Neuron (in vitro differentiated cells): ENCODE measurements around the gene APOC3.

Source experiments
- H2AFZ ChIP-seq: one replicate; pipeline ENCODE4 v1.6.1; 2013; ENCODE audit warnings: low read depth, mild to moderate bottlenecking, inconsistent platforms, low read length, moderate library complexity
- H3K27me3 ChIP-seq: one replicate; pipeline ENCODE4 v1.6.1; 2013; ENCODE audit warnings: low read length; ENCODE audit not compliant: insufficient read depth
- H3K36me3 ChIP-seq: one replicate; pipeline ENCODE4 v1.6.1; 2013; ENCODE audit warnings: low read length; ENCODE audit not compliant: insufficient read depth
- H3K4me1 ChIP-seq: one replicate; pipeline ENCODE4 v1.6.1; 2013; ENCODE audit warnings: low read length; ENCODE audit not compliant: insufficient read depth
- H3K4me3 ChIP-seq: 2 replicates; pipeline ENCODE4 v1.5.1; 2013; ENCODE audit warnings: mild to moderate bottlenecking, low read length, moderate library complexity
- H3K9me3 ChIP-seq: one replicate; pipeline ENCODE4 v1.6.1; 2013; ENCODE audit warnings: low read length

The APOC3 gene

GRCh38 chr11:116837231-116838091 is 7.8 kb downstream of the APOC3 start, which contains the start of gene APOA1:
Gene APOA1, minus strand, starts transcription at chr11:116837622. Its CDS starts 235 bp downstream, at chr11:116837387.
- Histone ChIP-seq H3K36me3 (no peaks in the 10 kb centered on the region), H3K27me3 (no peaks in the 10 kb centered on the region), H2AFZ (no peak within 1 kb of the TSS), H3K9me3 (no peaks in the 10 kb centered on the region), H3K4me3 (no peak within 1 kb of the TSS), H3K4me1 (peaks cover 9% of the 10 kb centered on the region)

DNA sequence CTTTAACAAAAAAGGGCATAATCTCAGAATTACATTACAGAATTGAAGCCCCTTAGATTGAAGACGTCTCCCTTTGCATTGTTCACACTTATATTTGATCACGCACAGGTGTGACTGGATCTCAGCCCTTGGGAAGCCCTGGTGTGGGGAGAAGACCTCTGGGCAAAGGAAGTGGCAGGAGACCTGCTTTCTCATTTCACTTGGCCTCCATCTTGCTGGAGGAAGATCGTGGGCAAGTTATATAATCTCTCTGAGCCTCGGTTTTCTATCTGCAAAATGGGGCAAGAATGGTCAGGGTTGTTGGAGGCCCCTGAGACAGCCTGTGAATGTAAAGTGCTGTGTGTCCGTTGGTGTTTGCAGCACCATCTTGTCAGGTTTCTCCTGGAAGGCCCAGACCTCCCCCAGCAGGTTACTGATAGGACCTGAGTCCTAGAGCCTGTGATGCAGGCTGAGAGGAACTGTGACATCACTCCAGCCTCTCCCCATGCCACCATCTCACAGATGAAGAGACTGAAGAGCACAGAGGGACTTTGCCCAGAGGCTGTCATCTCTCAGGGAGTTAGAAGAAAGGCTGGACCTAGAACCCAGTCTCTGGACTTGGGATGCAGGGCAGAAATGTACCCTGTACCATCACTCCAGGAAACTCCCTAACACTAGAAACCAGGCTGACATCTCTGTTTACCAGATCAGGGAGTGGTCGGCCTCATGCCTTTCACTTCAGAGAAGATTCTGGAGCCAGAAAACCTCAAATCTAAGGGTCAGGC is 8.8 kb downstream of the APOC3 start:
- Histone ChIP-seq H3K9me3 (no peaks in the 10 kb centered on the region), H3K4me1 (peaks cover 9% of the 10 kb centered on the region), H3K27me3 (no peaks in the 10 kb centered on the region), H3K4me3 (no peak overlapping the region), H2AFZ (no peak overlapping the region), H3K36me3 (peaks cover 3% of the 10 kb centered on the region)

DNA sequence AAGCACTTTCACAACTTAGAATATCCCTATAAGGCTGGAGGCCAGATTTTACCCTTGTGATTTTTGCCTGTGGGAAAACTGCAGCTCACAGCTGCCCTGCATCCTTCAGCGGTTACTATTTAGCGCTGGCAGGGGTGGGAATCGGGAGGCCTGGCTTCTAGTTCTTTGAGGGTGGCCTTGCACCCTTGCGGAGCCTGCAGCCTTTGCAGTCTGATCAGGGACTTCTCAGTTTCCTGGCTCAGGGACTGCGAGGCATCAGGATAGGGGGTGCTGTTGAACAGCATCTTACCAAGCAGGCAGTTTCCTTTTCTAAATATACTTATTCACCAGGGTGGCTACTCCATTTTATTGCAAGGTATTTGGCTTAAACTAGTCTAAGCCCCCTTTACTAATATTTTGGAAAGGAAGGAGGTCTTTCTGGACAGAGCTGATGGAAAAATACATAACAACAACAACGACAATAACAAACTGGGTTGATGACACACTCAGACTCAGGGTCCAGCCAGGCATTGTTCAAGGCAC is 10.6 kb downstream of the APOC3 start:
- peaks cover 14% of the 10 kb centered on the region for H3K36me3 ChIP-seq
- no peaks in the 10 kb centered on the region for H3K9me3 ChIP-seq
- H2AFZ ChIP-seq = no peak overlapping the region
- H3K27me3 ChIP-seq = no peaks in the 10 kb centered on the region
- H3K4me1 ChIP-seq = peaks cover 9% of the 10 kb centered on the region
- H3K4me3 ChIP-seq = no peak overlapping the region

- Histone ChIP-seq H3K4me3 (no peak overlapping the region), H3K9me3 (no peaks in the 10 kb centered on the region), H3K4me1 (peaks cover 9% of the 10 kb centered on the region)
These were observed 11.1 kb downstream of the APOC3 start for GRCh38 chr11:116840746-116841296.

GRCh38 chr11:116842117-116842516 is 12.4 kb downstream of the APOC3 start:
- Histone ChIP-seq H3K27me3 (no peaks in the 10 kb centered on the region), H3K36me3 (peaks cover 33% of the 10 kb centered on the region), H3K4me1 (peaks cover 9% of the 10 kb centered on the region), H3K4me3 (no peak overlapping the region), H2AFZ (no peak overlapping the region), H3K9me3 (no peaks in the 10 kb centered on the region)

More at GRCh38 chr11:116840746-116841296, 11.1 kb downstream of the APOC3 start:
- Histone ChIP-seq H2AFZ (no peak overlapping the region), H3K36me3 (peaks cover 20% of the 10 kb centered on the region), H3K27me3 (no peaks in the 10 kb centered on the region)

- Histone ChIP-seq H3K4me3 (no peak overlapping the region), H3K9me3 (no peaks in the 10 kb centered on the region), H3K27me3 (no peaks in the 10 kb centered on the region), H3K4me1 (peaks cover 1% of the 10 kb centered on the region), H2AFZ (no peak overlapping the region), H3K36me3 (peaks cover 41% of the 10 kb centered on the region)
These were observed 13.2 kb downstream of the APOC3 start for GRCh38 chr11:116842909-116843308.

DNA sequence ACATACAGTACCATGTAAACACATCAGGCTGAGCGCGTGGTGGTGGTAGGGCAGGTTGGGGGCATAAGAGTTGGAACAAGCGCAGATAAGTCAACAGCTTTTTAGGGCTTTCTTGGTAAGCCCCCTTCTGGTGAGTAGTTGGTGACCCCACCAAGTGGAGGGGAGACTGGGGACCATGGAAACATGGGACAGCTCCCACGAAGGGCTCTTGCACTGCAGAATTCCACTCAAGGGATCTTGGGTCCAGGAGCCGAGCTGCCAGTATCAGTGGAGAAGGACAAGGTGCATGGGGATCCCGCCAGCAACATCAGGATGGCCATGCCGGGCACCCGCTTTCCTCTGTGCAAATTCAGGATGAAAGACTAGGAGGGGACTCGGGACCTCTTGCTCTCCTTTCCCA is 14.0 kb downstream of the APOC3 start:
- Histone ChIP-seq H3K27me3 (no peaks in the 10 kb centered on the region), H3K9me3 (no peaks in the 10 kb centered on the region), H3K36me3 (peaks cover 43% of the 10 kb centered on the region), H3K4me3 (no peak overlapping the region), H2AFZ (no peak overlapping the region), H3K4me1 (no peaks in the 10 kb centered on the region)

- no peaks in the 10 kb centered on the region for H3K4me1 ChIP-seq
These were observed 15.0 kb downstream of the APOC3 start for GRCh38 chr11:116844722-116845121.

DNA sequence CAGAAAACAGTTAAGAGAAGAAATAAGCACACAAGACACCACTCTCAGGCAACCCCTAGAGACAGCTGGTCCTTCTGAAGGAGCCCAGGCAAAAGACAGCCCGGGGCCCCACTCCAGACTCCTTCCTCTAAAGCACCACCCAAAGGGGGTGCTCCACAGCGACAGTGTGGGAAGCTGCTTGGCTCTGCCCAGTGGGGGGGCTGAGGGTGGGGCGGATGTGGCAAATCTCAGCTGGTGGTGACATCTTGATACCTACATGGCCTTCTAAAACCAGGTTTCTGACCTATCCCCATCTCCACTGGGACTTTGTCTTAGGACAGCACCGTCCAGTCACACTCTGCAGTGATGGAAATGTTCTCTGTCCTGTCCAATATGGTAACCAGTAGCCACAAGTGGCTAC is 17.9 kb downstream of the APOC3 start:
- no peak overlapping the region for H3K4me3 ChIP-seq
- H3K36me3 ChIP-seq = peaks cover 57% of the 10 kb centered on the region
- no peak overlapping the region for H2AFZ ChIP-seq
- no peaks in the 10 kb centered on the region for H3K27me3 ChIP-seq
- no peaks in the 10 kb centered on the region for H3K9me3 ChIP-seq
- H3K4me1 ChIP-seq = no peaks in the 10 kb centered on the region

More at GRCh38 chr11:116844722-116845121, 15.0 kb downstream of the APOC3 start:
- H3K27me3 ChIP-seq = no peaks in the 10 kb centered on the region
- H3K4me3 ChIP-seq = no peak overlapping the region
- no peak overlapping the region for H2AFZ ChIP-seq
- peaks cover 50% of the 10 kb centered on the region for H3K36me3 ChIP-seq
- no peaks in the 10 kb centered on the region for H3K9me3 ChIP-seq

DNA sequence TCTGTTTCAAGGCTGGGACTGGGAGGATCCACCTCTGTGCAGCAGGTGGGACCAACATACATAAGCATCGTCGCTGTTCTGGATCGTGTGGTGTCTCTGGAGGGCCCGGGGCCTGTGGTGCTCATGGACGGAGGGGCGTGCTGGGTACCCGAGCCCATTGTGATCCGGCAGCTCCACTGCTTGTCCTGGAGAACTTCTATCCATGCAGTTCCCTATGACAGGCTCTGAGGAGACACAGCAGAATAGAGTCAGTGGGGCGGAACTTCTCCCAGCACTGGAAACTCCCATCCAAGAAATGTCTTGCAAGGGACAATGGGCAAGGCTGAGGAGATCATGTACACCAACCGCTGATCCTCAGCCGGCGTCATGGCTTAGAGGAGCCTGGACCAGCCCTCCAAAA is 19.4 kb downstream of the APOC3 start:
- H3K36me3 ChIP-seq = peaks cover 58% of the 10 kb centered on the region
- no peaks in the 10 kb centered on the region for H3K4me1 ChIP-seq
- no peaks in the 10 kb centered on the region for H3K27me3 ChIP-seq
- no peak overlapping the region for H3K4me3 ChIP-seq
- no peak overlapping the region for H2AFZ ChIP-seq
- H3K9me3 ChIP-seq = no peaks in the 10 kb centered on the region

GRCh38 chr11:116849486-116849885 is 19.8 kb downstream of the APOC3 start:
- no peaks in the 10 kb centered on the region for H3K9me3 ChIP-seq
- H2AFZ ChIP-seq = no peak overlapping the region
- H3K36me3 ChIP-seq = peaks cover 61% of the 10 kb centered on the region
- H3K27me3 ChIP-seq = no peaks in the 10 kb centered on the region
- H3K4me1 ChIP-seq = no peaks in the 10 kb centered on the region
- no peak overlapping the region for H3K4me3 ChIP-seq

DNA sequence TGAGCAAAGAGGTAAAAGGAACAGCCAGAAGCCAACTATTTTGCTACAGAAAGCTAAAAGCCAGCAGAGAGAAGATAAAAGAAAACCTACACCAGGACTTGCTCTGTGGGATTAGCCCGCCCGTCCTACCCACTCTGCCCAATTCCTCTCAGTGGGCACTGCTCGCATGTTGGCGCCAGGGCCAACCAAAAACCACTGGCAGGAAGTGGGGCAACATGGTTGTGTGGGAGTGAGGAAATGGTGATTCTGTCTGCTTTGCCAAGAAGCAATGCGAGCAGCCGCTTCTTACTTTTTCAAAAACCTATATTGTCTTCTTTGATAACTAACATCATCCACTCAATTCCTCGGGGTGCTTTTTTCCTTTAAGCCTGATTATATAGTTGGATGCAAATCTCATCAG is 21.9 kb downstream of the APOC3 start:
- Histone ChIP-seq H3K4me3 (no peak overlapping the region), H3K27me3 (no peaks in the 10 kb centered on the region), H3K36me3 (peaks cover 51% of the 10 kb centered on the region), H2AFZ (no peak overlapping the region), H3K4me1 (no peaks in the 10 kb centered on the region), H3K9me3 (no peaks in the 10 kb centered on the region)
